Left hindlimb (tissue), 1 donor: Measurements from ENCODE around the gene ARL8A.
"Not testable (repeated sequence)": the region's sequence is repeated elsewhere in the genome, so short reads cannot be mapped to it uniquely, and the experiment has no call there.

ENCODE experiments used
- DNase-seq: peaks from one replicate; pipeline ENCODE4 v3.0.0-alpha.2; 2018

ARL8A gene

DNA sequence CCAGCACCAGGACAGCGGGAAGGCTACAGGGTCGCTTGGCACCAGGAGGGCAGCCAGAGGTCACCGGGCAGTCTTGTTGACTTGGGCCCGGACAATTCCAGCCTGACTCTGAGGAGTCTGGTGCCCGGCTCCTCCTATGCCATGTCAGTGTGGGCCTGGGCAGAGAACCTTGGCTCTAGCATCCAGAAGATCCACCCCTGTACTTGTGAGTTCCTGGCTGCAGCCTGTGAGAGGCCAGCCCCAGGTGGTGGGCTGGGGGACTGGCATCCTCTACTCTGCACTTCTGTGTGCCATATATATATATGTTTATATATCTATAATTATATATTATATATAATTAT is 27.4 kb upstream of the ARL8A start:
- DNase-seq = no peak

DNA sequence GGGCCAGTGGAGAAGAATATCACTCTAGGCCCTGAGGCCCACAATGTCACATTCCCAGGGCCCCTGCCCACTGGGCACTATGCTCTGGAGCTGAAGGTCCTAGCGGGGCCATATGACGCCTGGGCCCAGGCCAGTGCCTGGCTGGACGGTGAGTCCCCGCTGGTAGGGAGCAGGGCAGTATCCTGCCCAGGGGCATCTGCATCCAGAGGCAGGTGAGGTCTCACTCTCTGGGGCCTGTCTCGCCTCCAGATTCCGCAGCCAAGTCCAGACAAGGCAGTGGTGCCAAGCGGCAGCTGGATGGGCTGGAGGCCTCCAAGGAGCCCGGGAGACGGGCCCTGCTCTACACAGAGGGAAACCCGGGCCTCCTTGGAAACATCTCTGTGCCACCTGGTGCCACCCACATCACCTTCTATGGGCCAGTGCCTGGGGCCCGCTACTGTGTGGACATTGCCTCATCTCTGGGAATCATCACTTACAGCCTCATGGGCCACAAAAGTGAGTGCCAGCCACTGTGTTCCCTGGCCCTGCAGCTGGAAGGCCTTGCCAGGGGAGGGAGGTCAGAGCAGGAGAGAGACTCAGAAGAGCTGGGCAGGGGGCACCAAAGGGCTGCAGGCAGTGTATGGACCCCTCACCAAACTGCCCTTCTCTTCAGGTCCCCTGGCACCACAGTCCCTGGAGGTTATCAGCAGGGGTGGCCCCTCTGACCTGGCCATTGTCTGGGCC is 26.9 kb upstream of the ARL8A start:
- DNase-seq = no peak

DNA sequence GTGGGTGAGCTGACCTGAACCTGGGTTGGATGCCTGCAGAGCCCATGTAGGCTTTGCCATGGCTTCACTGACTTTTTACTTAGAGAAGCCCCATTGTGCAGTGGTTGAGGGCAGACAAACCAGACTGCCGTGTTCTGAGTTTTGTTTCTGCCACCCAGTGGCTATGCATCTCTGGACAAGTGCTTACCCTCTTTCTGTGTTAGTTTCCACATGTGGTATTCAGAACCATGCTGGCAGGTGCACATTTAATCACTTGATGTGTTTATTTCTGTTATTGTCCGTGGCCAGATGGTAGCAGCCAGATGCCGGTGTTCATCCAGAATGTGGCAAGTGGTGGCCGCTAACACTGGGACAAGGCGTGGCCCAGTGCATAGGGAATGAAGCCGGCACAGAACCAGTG is 26.2 kb upstream of the ARL8A start:
- no peak for DNase-seq

DNA sequence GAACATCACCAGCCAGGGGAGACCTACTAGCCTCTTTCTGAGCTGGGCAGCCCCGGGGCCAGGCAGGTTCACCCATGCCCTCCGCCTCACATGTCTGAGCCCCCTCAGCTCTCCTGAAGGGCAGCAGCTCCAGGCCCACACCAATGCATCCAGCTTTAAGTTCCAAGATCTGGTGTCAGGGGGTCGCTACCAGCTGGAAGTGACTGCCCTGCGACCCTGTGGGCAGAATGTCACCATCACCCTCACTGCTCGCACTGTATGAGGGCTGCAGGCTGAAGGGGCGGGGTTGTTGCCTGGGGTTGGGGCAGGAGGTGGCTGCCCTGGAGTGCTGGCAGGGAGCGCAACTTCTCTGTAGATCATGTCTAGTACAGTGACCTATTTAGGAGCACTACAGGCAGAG is 24.3 kb upstream of the ARL8A start:
- DNase-seq = no peak

DNA sequence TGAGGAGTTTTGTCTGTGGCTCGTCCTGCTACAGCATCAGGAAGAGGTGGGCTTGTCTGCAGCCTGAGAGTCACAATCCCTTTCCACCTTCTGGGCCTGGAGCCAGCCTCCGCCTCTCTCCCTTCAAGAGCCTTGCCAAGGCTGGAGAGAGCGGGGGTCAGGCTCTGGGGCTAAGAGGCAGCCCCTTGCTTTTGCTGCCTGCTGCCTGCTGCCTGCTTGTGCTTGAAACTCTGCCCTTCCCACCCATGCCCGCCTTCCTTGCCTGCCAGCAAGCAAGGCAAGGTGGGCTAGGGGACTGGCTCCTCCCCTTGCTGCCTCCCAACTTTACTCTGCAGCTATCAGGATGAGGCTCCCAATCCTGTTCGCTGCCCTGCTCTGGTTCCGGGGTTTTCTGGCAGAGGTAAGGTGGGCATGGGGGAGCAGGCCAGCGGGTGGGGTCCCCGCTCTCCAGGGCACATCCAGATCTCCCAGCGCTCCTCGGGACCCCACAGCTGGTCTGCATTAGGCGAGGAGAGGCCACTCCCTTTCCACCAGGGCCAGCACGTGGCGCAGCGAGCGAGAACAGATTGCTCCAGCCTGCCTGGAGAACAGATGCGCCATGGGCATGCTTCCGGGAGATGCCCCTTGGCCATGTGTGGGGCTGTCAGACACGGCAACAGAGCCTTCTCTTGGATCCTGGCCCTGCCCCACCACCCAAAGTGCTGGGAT is 23.3 kb upstream of the ARL8A start:
- peak; percentile 77 for DNase-seq

DNA sequence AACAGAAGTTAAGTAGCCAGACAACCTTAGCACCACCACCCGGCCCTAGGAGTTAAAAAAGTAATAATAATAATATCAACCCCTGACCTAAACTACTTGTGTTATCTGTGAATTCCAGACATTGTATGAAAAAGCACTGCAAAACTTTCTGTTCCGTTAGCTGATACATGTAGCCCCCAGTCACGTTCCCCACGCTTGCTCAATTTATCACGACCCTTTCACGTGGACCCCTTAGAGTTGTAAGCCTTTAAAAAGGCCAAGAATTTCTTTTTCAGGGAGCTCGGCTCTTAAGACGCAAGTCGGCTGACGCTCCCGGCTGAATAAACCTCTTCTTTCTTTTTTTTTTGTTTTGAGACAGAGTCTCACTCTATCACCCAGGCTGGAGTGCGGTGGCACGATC is 22.5 kb upstream of the ARL8A start:
- DNase-seq = not testable (repeated sequence)

DNA sequence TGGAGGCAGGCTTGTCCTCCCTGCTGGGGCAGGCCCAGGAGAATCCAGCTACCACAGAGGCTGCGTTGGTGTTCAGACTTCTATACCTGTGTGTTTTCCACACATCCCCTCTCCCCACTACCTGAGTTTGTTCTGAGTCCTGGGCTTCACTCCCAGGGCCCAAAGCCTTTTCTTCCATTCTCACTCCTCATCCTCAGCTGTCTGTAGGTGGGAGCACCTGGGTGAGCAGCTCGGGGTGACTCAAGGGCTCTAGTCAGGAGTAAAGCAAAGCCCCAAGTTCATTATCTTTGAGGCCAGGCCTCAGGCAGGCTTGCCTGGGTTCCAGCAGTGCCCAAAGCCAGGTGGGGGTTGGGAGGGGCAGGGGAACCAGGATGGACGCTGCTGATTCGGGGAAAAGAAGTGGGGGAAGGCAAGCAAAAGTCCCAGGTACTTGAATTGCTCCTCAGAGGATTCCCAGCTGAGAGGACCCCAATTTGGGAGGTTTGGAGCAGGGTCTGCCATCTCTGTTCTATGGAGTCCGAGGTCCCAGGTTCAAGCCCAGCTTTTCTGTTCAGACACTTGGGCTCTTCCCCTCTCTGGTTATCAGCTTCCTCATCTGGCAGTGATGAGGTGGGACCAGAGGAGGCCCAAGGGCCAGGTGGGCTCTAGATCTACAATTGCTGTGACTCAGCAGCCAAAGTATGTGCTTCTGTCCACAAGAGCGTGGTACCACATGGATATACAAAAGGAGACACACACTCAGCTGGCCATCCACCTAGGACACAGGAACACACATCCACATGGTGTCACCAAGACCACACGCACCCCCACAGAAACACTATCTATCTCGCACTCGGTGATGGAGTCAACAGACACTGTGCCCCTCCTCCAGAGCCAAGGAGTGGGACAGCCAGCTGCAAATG is 21.7 kb upstream of the ARL8A start:
- DNase-seq = no peak

DNA sequence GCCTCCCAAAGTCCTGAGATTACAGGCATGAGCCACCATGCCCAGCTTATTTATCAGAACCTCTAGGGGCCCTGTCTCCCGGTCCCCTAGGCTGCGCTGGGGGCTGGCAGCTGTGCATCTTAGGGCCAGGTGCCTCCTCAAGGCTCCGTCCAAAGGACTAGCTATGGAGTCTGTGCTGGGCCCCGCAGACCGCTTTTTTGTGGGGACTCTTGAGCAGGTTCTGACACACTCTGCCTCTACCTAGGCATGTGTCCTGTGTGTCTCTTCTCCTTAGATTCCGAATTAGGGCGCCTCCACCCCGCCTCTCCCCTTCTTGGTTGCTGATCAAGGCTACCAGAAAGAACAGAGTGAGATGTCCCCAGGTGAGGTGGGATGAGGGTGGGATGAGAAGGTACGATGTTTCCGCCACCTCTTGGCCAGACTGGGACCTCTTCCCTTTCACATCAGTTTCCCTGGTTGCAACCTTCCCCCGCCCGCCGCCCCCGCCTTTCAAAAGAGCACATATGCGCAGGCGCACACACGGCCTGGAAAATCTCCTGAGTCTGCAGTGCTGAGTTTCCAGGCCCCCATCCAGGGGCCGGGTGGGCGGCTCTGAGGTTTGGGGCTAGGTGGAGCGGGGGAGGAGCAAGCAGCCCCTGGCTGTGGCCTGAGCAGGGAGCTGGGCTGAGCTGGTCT is 20.9 kb upstream of the ARL8A start:
- peak; percentile 90 for DNase-seq

DNA sequence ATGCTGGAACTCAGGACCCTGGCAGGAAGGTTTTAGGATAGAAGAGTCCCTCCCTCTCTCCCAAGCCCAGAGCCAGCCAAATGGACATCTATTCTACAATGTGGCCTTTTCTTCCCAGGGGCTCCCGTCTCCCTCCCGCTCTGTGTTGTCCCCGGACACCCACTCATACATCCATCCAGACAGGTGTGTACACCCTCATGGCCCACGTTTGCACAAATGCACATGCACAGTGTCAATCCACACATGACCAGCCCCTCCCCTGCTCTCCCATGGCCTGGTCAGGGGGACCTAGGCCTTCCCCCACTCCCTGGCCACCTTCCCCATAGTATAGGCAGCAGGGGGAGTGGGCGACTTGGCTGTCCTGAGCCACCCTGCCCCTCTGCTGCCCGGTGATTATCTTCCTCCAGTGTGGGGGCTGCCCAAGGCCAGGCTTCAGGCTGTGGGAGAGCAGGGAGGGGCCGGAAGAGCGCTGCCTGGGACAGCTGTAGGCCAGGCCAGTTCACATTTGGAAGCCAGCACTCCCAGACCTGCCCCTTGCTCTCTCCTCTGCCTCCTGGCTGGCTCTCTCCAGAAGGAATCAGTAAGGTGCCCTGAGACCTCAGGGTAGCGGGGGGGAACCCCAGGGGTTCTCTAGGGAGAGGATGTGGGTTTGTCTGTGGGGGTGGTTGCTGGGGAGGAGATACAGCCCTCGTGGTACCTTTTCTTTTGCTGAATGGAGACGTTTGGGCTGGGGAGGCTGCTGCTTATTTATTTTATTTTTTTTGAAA is 19.9 kb upstream of the ARL8A start:
- no peak for DNase-seq

DNA sequence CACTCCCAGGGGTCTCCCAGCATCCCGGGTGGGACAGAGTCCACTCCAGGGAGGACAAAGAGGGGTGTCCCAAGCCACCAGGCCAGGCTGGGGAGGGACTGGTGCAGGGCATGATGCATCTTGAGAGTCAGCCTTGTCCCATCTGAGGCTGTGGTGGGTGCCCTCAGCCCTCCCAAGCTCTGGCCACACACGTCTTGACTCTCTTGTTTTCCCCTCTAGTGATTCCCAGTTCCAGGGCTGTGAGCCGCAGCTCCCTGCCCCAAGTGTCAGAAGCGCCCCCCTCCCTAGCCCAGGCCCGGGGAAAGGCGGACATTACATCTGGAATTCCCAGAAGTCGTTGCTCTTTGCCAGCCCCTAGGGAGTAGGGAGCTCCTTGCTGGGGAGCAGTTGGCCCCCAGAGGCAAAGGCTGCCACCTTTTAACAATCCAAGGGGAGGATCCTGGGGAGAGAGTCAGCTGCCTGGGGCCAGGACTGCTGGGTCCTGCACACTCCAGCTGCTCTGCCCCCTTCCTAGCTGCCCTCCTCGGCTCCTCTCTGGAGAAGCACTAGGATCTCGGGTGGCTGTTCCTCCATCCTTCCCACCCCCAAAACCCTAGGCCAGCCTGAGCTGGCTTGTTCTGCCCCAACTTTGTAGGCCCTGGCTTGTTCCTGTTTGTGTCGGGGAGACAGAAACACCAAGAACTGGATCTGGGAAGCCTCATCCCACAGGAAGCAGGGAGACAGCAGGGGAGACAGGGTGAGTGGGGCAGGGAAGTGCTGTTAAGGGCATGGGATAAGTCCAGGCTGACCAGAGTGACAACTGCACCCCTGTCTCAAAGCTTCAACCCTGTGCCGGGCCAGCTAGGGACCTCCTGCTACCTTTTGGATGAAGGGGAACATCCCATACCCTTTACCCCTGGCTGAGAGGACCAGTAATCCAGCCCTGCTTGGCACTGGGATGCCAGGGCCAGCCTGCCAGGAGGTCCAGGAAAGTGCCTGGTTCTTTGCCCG is 19.0 kb upstream of the ARL8A start:
- no peak for DNase-seq

DNA sequence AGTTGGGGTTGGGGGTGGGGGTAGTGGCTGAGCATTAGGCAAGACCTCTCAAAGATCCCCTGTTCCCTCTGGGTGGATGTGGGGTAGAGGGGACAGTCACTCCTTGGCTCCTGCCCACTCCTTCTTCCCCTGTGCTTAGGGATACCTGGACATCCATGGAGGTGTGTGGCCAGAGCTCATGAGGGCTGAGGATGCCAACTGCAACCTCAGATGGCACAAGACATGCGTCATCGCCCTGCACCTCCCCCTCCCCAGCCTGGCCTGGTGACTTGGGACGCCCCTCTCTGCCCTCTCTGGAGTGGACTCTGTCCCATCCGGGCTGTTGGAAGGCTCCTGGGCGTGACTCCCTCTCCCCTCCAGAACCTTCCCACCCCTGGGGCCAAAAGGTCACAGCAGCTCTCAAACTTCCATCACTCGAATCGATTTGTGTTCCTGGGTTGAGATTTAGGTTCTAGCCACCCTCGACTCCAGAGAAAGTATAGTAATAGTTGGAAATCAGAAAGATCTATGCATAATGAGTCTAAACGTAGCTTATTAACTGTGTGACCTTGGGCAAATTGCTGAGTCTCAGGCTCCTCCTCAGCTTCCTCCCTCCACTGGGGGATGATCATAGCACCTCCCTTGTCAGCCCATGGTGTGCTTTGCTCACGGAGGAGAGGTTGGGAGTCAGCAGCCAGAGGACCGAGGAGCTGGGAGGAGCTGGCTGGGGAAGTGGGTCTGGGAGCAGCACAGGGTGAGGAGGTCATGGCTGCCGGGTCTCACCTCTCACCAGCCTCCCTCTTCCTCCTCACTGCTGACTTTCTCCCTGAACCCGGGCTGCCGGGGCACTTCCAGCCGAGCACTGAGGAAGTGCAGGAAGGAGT is 18.1 kb upstream of the ARL8A start:
- DNase-seq = no peak

DNA sequence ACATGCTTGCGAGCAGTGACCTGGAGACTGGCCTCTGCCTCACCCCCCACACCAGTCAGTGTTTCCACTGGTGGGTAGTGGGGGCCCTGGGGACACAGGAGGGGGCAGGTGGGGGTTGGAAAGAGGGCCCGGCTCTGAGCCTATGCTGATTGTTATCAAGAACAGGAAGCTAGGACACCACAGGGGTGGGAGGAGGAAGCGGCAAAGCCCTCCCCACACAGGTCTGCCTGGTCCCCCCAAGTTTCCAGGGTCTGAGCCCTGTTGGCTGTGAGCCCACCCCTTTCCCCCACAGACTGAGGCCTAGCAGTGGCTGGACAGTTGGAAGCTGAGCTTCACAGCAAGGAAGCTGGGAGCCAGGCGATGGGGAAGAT is 17.5 kb upstream of the ARL8A start:
- no peak for DNase-seq

DNA sequence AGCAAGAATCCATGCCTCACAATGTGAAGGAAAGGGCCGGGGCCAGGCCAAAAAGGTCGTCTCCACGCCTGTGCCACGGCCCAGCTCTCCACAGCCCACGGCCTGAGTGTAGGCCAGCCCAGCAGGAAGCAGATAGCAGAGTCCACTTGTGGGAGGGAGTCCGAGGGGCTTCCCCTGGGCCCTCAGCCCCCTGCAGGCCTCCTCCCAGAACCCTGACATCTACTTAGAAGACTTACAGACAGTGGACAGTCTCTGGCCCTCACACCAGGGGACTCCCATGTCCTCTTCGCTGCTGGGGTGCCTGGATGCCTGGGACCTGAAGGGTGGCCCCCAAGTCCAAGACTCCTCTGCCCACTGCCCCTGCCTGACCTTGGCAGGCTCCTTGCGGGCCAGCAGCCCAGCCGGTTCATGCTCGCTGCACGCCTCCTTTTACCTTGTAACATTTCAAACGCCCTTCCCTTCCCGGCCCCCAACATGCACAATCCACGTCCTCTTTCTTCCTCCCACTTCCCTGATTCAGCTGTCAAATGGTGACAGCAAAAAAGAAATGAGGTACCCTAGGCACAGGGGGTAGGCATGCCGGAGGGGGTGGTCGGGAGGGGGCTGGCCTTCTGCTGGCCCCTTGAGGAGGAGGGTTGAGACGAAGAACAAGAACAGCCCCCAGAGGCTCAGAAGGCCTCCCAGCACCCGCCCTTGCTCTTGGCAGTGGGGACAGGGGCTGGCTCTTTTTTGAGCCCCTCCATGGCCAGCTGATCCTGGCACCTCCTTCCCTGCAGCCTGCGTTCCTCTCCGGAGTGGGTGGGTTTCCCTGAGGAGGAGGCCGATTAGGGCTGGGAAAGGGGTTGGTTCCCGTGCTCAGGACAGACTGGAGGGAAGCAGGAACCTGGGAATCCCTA is 16.9 kb upstream of the ARL8A start:
- no peak for DNase-seq

DNA sequence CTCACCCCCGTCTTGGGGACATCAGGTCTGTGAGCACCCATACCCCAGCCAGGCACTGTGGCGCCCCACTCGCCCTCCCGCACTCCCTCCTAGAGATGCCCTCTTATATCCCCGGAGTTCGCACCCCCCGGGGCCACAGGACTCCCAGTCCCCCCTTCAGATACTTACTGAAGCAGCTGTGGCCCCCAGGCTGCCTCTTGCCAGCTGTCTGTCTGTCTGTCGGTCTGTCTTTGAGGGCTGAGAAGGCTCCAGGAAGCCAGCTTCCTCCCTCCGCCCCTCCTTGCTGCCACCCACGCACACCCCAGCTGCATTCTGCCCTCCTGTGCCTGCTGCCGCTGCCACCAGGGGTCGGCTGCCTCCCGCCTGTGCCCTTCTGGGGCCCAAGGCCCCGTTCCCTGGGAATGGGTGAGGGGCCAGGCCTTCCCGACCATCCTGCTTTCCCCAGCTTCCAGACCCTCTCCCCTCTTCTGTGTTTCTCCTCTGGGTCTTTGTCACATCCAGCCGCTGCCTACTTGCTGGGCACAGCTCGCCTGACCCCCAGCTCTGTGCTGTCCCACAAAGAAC is 15.9 kb upstream of the ARL8A start, which contains the start of gene PTPN7:
TSS of gene PTPN7 (minus strand) at position 226 of the 564 bp plus-strand sequence. CDS start 1,200 bp downstream, outside the sequence.
- DNase-seq = no peak

DNA sequence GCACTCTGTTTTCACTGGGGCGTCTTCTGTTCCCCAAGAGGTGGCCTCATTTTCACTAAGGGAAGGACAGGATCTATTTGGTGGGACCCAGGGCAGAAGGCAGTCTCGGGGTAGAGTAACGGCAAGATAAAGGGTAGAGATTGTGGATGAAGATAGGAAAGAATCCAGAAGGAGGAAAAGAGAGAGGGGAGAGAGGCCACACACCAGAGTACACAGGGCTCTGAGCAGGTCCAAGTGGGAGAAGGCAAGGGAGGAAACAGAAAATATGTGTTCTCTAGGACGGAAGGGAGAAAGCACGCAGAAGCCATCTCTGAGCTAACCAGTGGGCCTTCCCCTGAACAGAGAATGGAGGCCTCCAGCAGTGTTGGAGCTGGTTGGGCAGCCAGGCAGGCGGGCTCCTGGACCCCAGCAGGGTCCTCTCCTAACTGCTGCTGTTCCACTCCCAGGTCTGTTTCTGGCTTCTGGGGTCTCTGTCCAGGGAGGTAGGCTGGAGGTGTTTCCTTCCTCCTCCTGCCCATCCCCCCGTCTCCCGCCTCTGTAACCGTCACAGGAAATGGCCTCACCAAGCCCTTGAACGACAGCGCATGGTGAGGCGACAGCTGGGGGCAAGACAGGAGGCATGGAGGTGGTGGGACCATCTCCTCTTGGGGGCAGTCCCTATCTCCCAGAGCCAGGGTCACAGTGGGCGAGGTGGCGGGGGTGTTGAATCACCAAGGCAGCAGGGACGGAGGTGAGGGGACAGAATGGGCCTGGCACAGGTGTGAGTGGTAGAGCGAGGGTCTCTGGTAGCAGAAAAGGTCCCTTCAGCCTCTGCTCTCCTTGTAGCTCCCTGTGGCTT is 15.2 kb upstream of the ARL8A start:
- DNase-seq = no peak

DNA sequence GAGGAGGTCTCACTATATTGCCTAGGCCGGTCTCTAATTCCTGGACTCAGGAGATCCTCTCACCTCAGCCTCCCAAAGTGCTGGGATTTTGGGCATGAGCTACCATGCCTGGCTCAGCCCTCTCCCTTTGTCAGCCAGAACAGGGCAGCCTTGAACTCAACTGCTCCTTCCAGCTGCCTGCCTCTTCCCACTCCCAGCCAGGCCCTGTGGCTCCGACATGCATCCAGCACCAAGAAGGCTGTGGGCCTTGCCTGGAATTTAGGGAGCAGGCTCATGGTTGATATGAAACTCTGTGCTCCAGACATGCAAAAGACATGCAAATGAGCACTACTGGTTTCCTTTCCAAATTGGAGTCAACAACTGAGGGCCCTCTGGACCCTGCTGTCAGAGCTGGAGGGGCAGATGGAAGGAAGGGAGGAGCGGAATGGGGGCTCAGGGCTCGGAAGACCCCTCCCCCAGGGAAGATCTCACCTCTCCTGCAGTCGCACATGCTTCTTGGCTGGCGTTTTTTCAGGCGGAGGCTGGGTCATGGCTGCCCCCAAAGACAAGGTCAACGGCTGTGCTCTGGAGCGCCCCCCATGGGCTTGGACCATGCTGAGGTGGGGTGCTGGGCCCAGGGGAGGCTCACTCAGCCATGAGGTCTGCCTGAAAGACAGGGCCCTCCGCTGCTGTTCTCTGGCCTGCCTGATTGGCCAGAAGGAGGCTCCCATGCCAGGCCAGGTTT is 14.4 kb upstream of the ARL8A start:
- DNase-seq = no peak

DNA sequence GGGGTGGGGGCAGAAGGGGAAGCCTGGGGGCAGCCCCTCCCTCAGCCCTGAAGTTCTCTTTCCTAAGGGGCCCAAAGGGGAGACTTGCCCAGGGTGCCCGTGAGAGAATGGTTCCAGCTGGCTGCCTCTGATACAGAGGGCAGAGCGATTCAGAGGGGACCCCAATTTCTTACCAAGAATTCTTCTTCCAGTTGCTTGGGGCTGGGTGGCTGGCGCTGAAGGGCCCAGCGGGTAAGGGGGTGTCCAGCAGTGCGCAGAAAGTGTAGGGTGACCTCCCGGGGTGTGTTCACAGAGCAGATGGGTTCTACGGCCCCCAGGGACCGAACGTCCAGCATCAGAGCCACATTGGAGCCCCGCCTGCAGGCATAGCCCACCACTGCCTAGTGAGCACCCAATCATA is 13.4 kb upstream of the ARL8A start:
- no peak for DNase-seq
